Stimulated activated CD8-positive, alpha-beta memory T cell treated with anti-CD3 and anti-CD28 coated beads, Interleukin-15, amount 100 ng/mL, for 1 hour (primary cell): ENCODE data around the gene GDF11.

Source experiments
- DNase-seq: peaks from one replicate; pipeline ENCODE4 v3.0.0-alpha.2; 2020; ENCODE audit warnings: low read depth

The GDF11 gene

DNA sequence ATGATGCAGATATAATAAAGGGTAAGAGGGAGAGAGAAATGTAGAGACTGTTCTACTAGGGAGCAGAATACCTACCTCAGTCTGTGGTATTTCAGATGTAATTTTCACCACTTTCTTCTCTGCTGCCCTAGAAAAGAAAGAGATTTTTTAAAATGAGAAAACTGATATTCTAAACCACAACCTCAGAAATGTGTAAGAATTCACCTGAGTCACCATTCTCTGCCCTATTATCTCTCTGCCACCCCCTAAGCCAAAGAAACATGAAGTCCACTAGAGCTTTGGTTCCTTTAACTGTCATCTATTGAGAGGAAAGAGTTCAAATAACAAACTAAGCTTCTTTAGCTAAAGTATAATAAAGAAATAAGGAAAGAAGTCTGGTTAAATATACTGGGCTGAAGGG is 53.0 kb downstream of the GDF11 start:
- DNase-seq, result no peak

DNA sequence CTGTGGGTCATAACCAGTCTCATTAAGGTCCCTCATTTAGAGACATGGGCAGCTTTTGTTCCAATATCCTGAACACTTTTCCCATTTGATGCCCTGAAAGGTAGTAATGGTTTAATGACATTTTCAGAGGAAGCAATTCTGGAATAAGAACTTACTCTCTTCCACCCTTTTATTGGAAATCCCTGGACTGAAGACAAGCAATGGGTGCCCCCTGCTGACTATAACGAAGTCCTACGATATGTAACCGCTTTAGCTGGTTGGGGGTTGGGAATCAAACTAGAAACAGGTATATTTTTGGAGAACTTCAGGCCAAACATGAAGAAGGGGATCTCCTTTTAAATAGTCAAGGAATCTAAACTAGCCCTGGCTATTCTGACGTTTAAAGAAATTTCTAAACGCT is 54.1 kb downstream of the GDF11 start:
- no peak for DNase-seq

DNA sequence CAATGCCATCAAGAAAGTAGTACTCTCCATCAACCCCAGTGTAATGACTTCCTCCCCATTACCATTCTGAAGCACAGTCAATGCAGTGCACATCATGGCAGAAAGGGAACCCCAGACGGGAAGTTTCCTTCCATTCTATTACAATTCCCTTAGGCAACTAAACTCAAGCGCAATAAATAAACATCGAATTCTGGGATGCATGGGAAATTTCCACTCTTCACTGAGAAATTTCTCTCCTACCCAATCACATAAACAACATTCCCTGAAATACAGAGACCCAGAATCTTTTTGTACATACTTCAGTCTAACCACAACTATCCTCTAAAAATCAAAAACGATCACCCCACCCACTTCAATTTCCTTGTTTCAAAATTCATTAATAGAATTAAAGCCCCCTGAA is 54.6 kb downstream of the GDF11 start:
- DNase-seq, result no peak
